Stimulated activated effector memory CD8-positive, alpha-beta T cell treated with anti-CD3 and anti-CD28 coated beads, Interleukin-12 subunit alpha, Interleukin-12 subunit beta, amount 100 ng/mL, for 72 hours (primary cell): ENCODE data around the gene RARB.

Source experiments
- ATAC-seq: fragments of 150-1000 bp; cut with Tn5 transposase; 2 replicates; pipeline ENCODE4 v1.10.0; 2021
- DNase-seq, 2 donors: peaks; one replicate each; pipeline ENCODE4 v3.0.0; 2021 to 2022; ENCODE audit warnings: low spot score in 2 of 2
- H3K27ac Mint-ChIP-seq: one replicate; pipeline ENCODE4 v1.8.0; 2022; ENCODE audit warnings: mild to moderate bottlenecking, mixed read lengths
- H3K36me3 Mint-ChIP-seq: one replicate; pipeline ENCODE4 v1.8.0; 2022; ENCODE audit warnings: mild to moderate bottlenecking, mixed read lengths
- H3K4me1 Mint-ChIP-seq: one replicate; pipeline ENCODE4 v1.8.0; 2022; ENCODE audit warnings: mixed read lengths
- H3K4me3 Mint-ChIP-seq: one replicate; pipeline ENCODE4 v1.8.0; 2022; ENCODE audit warnings: mild to moderate bottlenecking, mixed read lengths
- H3K9me3 Mint-ChIP-seq: one replicate; pipeline ENCODE4 v1.8.0; 2022; ENCODE audit warnings: mixed read lengths

Gene RARB

GRCh38 chr3:25489858-25490593, 62.0 kb downstream of the RARB start:
- Mint-ChIP-seq H3K4me3 (no peak overlapping the region), H3K9me3 (peaks cover 11% of the 10 kb centered on the region), H3K36me3 (no peaks in the 10 kb centered on the region), H3K27ac (no peak overlapping the region), H3K4me1 (no peaks in the 10 kb centered on the region)
- no peak for ATAC-seq
- DNase-seq, result no peak

DNA sequence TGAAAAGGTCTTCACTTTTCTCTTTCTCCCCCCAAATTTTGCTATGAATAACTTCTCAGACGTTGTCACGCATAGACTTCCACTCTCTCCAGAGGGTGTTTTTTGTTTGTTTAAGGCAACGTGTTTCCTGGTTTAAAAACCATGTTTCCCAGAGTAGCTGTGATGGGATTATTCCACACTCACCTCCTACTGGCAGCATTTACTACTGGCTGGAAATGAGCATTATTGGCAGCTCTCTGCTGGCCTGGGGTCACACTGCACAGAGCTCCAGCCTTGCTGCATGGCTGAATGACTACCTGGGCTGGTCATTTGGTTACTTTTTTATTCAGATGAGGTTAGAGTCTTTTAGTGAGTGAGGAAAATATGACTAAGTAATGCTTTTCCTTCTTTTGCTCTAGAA, 65.2 kb downstream of the RARB start:
- ATAC-seq (no peak), DNase-seq (no peak)
- Mint-ChIP-seq H3K9me3 (peaks cover 18% of the 10 kb centered on the region), H3K27ac (no peak overlapping the region), H3K4me1 (no peaks in the 10 kb centered on the region), H3K36me3 (no peaks in the 10 kb centered on the region), H3K4me3 (no peak overlapping the region)

DNA sequence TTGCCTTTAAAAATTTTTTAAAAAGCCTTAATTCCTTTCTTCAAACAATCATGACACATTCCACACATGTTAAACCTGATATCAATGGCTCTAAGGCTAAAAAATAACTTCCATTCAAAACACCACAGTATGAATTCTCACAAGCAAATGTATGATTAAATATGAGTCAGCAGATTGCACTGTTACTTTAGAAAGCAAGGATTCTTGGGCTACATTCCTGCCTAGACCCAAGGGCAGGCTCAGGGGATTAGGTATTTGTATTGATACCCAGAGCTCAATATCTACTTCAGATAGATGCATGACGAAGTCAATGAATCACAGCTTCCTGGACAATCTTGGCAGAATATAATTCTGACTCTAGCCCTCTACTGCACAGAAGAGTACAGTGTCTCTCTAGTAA, 65.7 kb downstream of the RARB start:
- ATAC-seq (no peak), DNase-seq (no peak)
- Mint-ChIP-seq H3K4me1 (no peaks in the 10 kb centered on the region), H3K9me3 (peaks cover 18% of the 10 kb centered on the region), H3K36me3 (no peaks in the 10 kb centered on the region), H3K27ac (no peak overlapping the region), H3K4me3 (no peak overlapping the region)

DNA sequence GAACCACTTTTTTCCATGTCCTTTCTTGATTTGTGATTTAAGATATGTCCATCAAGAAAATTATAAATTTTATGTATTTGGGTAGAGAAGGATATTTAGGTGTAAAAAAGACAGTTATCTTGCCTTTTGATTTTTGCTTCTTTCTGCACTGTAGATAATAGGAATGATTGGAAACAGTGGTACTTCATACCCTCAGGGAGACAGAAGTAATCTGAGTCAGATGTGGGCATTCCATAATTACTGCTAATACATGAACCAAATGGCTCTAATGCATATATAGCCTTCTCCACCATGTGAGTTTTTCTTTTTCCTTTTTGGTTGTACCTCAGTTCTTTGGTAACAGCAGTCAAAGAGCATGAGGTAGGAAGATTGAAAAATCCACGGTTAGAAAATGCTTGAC, 67.2 kb downstream of the RARB start:
- no peak for ATAC-seq
- Mint-ChIP-seq H3K9me3 (peaks cover 18% of the 10 kb centered on the region), H3K27ac (no peak overlapping the region), H3K4me1 (no peaks in the 10 kb centered on the region), H3K36me3 (no peaks in the 10 kb centered on the region), H3K4me3 (no peak overlapping the region)
- DNase-seq, result no peak

DNA sequence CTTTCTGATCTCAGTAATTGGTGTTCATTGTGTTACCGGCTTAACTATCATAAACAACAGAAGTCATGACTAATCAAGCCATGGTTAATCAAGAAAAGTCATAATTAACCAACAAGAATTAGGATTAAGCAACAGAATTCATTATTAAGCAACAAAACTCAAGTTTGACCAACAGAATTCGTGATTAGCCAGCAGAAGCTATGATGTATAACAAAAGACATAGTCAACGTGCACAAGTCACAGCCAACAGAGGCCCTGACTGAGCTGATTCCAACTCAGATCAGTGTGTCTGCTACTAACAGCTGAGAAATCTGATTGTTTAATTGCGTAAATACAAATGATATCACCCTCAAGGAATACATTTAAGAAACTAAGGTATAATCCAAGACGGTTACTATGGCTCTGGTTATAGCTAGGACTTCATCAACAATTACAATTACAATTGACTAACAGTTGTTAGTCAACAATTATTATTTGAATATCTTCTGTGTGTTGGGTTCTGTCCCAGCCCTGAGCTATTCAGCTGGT, 67.7 kb downstream of the RARB start:
- Mint-ChIP-seq H3K27ac (no peak overlapping the region), H3K36me3 (no peaks in the 10 kb centered on the region), H3K4me1 (no peaks in the 10 kb centered on the region), H3K9me3 (peaks cover 18% of the 10 kb centered on the region), H3K4me3 (no peak overlapping the region)
- DNase-seq, result no peak
- ATAC-seq, result no peak

GRCh38 chr3:25497096-25497495, 69.0 kb downstream of the RARB start:
- Mint-ChIP-seq H3K9me3 (peaks cover 18% of the 10 kb centered on the region), H3K4me1 (no peaks in the 10 kb centered on the region), H3K36me3 (no peaks in the 10 kb centered on the region), H3K4me3 (no peak overlapping the region), H3K27ac (no peak overlapping the region)
- ATAC-seq (no peak), DNase-seq (no peak)

- Mint-ChIP-seq H3K9me3 (peaks cover 4% of the 10 kb centered on the region), H3K36me3 (no peaks in the 10 kb centered on the region), H3K27ac (no peak overlapping the region), H3K4me3 (no peak overlapping the region), H3K4me1 (no peaks in the 10 kb centered on the region)
- no peak for DNase-seq
- ATAC-seq, result no peak
Measured at GRCh38 chr3:25500706-25501210, 72.7 kb downstream of the RARB start.

- DNase-seq, result no peak
- Mint-ChIP-seq H3K4me1 (no peaks in the 10 kb centered on the region), H3K9me3 (peaks cover 6% of the 10 kb centered on the region), H3K4me3 (no peak overlapping the region), H3K36me3 (no peaks in the 10 kb centered on the region), H3K27ac (no peak overlapping the region)
- ATAC-seq, result no peak
Measured at GRCh38 chr3:25502233-25502632, 74.2 kb downstream of the RARB start.

DNA sequence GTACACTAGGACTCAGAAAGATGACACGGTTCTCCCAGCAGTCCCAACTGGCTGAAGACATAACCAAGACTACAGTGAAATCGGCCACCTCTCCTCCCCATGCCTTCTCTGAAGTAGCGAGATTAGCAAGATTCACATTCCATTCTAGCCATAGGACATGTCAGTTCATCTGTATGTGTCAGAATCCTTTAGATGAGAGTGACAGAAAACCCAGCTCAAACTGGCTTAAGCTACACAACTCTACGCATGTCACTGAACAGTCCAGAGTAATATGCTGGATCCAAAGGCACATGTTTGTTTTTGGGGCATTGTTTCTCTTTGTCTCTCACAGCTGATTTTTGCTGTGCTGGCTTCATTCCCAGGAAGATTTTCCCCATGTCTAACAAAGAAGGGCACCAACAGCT, 75.8 kb downstream of the RARB start:
- no peaks in the 10 kb centered on the region for H3K36me3 Mint-ChIP-seq
- ATAC-seq, result no peak
- DNase-seq, result no peak
- no peak overlapping the region for H3K27ac Mint-ChIP-seq
- H3K9me3 Mint-ChIP-seq, result peaks cover 3% of the 10 kb centered on the region
- no peak overlapping the region for H3K4me3 Mint-ChIP-seq
- H3K4me1 Mint-ChIP-seq, result no peaks in the 10 kb centered on the region

GRCh38 chr3:25505581-25505980, 77.5 kb downstream of the RARB start:
- ATAC-seq (no peak), DNase-seq (no peak)
- Mint-ChIP-seq H3K9me3 (peaks cover 3% of the 10 kb centered on the region), H3K36me3 (no peaks in the 10 kb centered on the region), H3K4me1 (no peaks in the 10 kb centered on the region), H3K4me3 (no peak overlapping the region), H3K27ac (no peak overlapping the region)

- ATAC-seq (no peak), DNase-seq (no peak)
- H3K4me1 Mint-ChIP-seq, result no peaks in the 10 kb centered on the region
- H3K36me3 Mint-ChIP-seq, result no peaks in the 10 kb centered on the region
- H3K4me3 Mint-ChIP-seq, result no peak overlapping the region
- peaks cover 3% of the 10 kb centered on the region for H3K9me3 Mint-ChIP-seq
- H3K27ac Mint-ChIP-seq, result no peak overlapping the region
Measured at GRCh38 chr3:25507811-25508210, 79.7 kb downstream of the RARB start.

GRCh38 chr3:25508433-25508832, 80.4 kb downstream of the RARB start:
- no peaks in the 10 kb centered on the region for H3K36me3 Mint-ChIP-seq
- H3K4me1 Mint-ChIP-seq, result no peaks in the 10 kb centered on the region
- no peak overlapping the region for H3K4me3 Mint-ChIP-seq
- DNase-seq (no peak), ATAC-seq (no peak)
- no peak overlapping the region for H3K27ac Mint-ChIP-seq
- H3K9me3 Mint-ChIP-seq, result peaks cover 3% of the 10 kb centered on the region

DNA sequence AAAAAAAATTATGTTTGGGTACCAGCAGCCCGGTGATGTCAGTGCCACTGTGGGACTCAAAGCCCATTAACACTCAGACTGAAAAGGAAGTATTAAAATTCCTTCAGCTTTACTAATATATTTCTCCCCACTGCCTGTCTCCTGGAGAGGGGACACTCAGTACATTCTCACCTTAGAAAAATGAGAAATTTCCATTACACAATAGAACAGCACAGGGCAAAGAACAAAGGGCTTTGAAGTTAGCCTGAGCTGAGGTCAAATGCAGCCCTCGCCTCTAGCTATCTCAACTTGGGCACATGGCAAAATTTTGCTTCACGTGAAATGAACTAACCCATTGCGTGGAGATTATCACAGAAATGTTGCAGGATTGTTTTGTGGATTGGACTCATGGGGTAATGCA, 80.8 kb downstream of the RARB start:
- no peak for ATAC-seq
- H3K4me3 Mint-ChIP-seq, result no peak overlapping the region
- no peaks in the 10 kb centered on the region for H3K4me1 Mint-ChIP-seq
- H3K36me3 Mint-ChIP-seq, result no peaks in the 10 kb centered on the region
- no peak overlapping the region for H3K27ac Mint-ChIP-seq
- no peak for DNase-seq
- H3K9me3 Mint-ChIP-seq, result peaks cover 3% of the 10 kb centered on the region

- H3K4me3 Mint-ChIP-seq, result no peak overlapping the region
Measured at GRCh38 chr3:25510797-25511196, 82.7 kb downstream of the RARB start.

DNA sequence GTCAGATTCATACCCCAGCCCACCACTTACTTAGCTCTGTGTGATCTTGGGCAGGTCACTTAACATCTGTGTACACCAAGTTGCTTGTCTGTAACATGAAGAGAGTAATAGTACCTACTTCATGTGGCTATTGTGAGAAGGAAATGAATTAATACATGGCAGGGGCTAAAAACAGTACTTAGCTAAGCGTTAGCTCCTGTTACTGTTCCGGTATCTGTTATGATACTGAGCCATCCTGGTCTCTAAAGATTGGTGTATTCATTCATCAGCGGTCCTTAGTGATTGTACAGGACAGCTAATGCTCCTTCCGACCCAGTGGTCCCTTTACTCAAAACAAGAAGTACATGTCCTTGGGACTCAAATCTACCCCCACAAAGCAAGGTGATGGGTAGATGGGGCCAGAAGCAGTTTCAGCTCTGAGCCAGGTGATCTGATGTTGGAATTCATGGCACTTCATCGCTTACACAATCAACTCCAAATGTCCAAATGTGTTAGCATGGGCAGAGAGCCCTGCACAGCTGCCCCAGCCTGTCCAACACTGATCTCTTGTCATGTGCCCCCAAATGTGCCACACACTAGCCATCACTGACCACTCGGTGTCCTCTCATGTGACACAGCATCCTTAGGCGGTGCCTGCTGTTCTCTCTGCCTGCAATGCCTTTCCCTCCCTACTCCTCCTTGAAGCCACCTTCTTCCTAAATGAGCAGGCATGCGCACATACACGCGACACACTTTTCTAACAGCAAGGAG, 84.1 kb downstream of the RARB start:
- no peak for ATAC-seq
- no peaks in the 10 kb centered on the region for H3K4me1 Mint-ChIP-seq
- no peak overlapping the region for H3K4me3 Mint-ChIP-seq
- H3K27ac Mint-ChIP-seq, result no peak overlapping the region
- DNase-seq, result no peak
- H3K9me3 Mint-ChIP-seq, result no peaks in the 10 kb centered on the region
- H3K36me3 Mint-ChIP-seq, result no peaks in the 10 kb centered on the region

More at GRCh38 chr3:25510797-25511196, 82.7 kb downstream of the RARB start:
- no peak for DNase-seq
- H3K27ac Mint-ChIP-seq, result no peak overlapping the region
- H3K9me3 Mint-ChIP-seq, result peaks cover 3% of the 10 kb centered on the region
- H3K36me3 Mint-ChIP-seq, result no peaks in the 10 kb centered on the region
- no peak for ATAC-seq
- no peaks in the 10 kb centered on the region for H3K4me1 Mint-ChIP-seq
